EL (cell line): ENCODE measurements around the gene ERP27.

Source experiments
- DNase-seq: peaks from one replicate; pipeline ENCODE4 v3.0.0-alpha.2; 2016

Gene ERP27

GRCh38 chr12:14938301-14938700, at the start of gene ERP27:
ERP27 (minus strand) TSS chr12:14938537; CDS start chr12:14938508, 29 bp downstream.
- DNase-seq, result no peak

GRCh38 chr12:14988035-14988434, 49.7 kb upstream of the ERP27 start:
- DNase-seq, result no peak

GRCh38 chr12:14986449-14986848, 48.1 kb upstream of the ERP27 start:
- DNase-seq, result no peak

GRCh38 chr12:14984766-14985285, 46.5 kb upstream of the ERP27 start:
- DNase-seq, result no peak

- no peak for DNase-seq
These were observed 45.7 kb upstream of the ERP27 start for GRCh38 chr12:14984036-14984435.

GRCh38 chr12:14982991-14983390, 44.7 kb upstream of the ERP27 start:
- no peak for DNase-seq

- no peak for DNase-seq
These were observed 44.2 kb upstream of the ERP27 start for GRCh38 chr12:14982562-14982961.

- no peak for DNase-seq
These were observed 42.7 kb upstream of the ERP27 start for GRCh38 chr12:14981049-14981448.

- DNase-seq, result no peak
These were observed 41.1 kb upstream of the ERP27 start for GRCh38 chr12:14979468-14979867.

- DNase-seq, result no peak
These were observed 38.3 kb upstream of the ERP27 start for GRCh38 chr12:14976658-14977057.

- no peak for DNase-seq
These were observed 37.1 kb upstream of the ERP27 start for GRCh38 chr12:14975457-14975856.

- no peak for DNase-seq
These were observed 36.3 kb upstream of the ERP27 start for GRCh38 chr12:14974633-14975032.

GRCh38 chr12:14972816-14973215, 34.5 kb upstream of the ERP27 start, which contains the start of gene PDE6H:
PDE6H (plus strand) TSS chr12:14973042; CDS start chr12:14978013, 4,971 bp downstream.
- no peak for DNase-seq

GRCh38 chr12:14970473-14970872, 32.1 kb upstream of the ERP27 start:
- DNase-seq, result no peak

- DNase-seq, result no peak
These were observed 30.1 kb upstream of the ERP27 start for GRCh38 chr12:14968478-14968877.

- DNase-seq, result no peak
These were observed 26.9 kb upstream of the ERP27 start for GRCh38 chr12:14965221-14965620.

GRCh38 chr12:14964406-14964805, 26.1 kb upstream of the ERP27 start:
- no peak for DNase-seq

GRCh38 chr12:14963520-14963919, 25.2 kb upstream of the ERP27 start:
- no peak for DNase-seq

GRCh38 chr12:14962797-14963196, 24.5 kb upstream of the ERP27 start:
- DNase-seq, result no peak

GRCh38 chr12:14962153-14962539, 23.8 kb upstream of the ERP27 start:
- no peak for DNase-seq

GRCh38 chr12:14961466-14962152, 23.3 kb upstream of the ERP27 start, which contains the start of gene ARHGDIB:
ARHGDIB (minus strand) TSS chr12:14961601; CDS start chr12:14950712, 10,889 bp downstream.
- peak; percentile 47 for DNase-seq

GRCh38 chr12:14960548-14961465, 22.5 kb upstream of the ERP27 start:
- peak; percentile 51 for DNase-seq

- no peak for DNase-seq
These were observed 21.7 kb upstream of the ERP27 start for GRCh38 chr12:14959916-14960496.
